ENCODE measurements around the gene PRSS50. TPM values are rescaled to one million over a fixed set of nuclear protein-coding genes. Genes with fewer than 3 reads are reported as not detected.

Gene PRSS50
- polyA plus RNA-seq, 1 of the 3 experiments (the other 2 are of a cell fraction) = not detected

DNA sequence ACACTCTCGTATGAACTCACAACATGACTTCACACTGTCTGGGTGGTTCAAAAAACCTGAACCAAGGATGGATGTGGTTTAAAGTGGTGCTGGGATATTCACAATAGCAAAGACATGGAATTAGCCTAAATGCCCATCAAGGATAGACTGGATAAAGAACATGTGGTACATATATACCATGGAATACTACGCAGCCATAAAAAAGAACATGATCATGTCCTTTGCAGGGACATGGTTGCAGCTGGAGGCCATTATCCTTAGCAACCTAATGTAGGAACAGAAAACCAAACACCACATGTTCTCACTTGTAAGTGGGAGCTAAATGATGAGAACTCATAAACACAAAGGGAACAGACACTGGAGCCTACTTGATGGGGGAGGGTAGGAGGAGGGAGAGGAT, 3.3 kb upstream of the PRSS50 start:
- Histone ChIP-seq H3K4me1 (ENCODE audit: control insufficient read depth in 1 of 2, insufficient read depth in 2 of 2, low read depth in 1 of 2, low read length in 1 of 2) (peaks cover 0 to 5% of the 10 kb centered on the region in 2 experiments; a peak in 2 of 4 replicates), H3K27ac (ENCODE audit: low read depth in 2 of 2, low read length in 1 of 2) (no peak overlapping the region), H3K9ac (no peak overlapping the region), H3K27me3 (ENCODE audit: insufficient read depth) (no peaks in the 10 kb centered on the region), H4K20me1 (ENCODE audit: insufficient read depth) (no peaks in the 10 kb centered on the region), H3K9me2 (no peaks in the 10 kb centered on the region), H3K79me2 (ENCODE audit: insufficient read depth) (no peaks in the 10 kb centered on the region), H3K4me2 (no peak overlapping the region), H3K9me3 (no peaks in the 10 kb centered on the region), H3K4me3 (ENCODE audit: low read depth in 2 of 2, low read length in 1 of 2) (no peak overlapping the region), H2AFZ (ENCODE audit: low read depth) (no peak overlapping the region), H3F3A (replicated peaks; ENCODE audit: insufficient read depth) (no peaks in the 10 kb centered on the region), H3K36me3 (replicated peaks in 1 of 2; ENCODE audit: control insufficient read depth in 1 of 2, insufficient read depth in 2 of 2, low read length in 1 of 2) (no peaks in the 10 kb centered on the region)
- TF ChIP-seq ELF1 (IDR thresholded peaks at IDR 0.05) (no peak), CHD2 (IDR thresholded peaks at IDR 0.05; ENCODE audit: low read length, partially characterized antibody) (no peak), SMC3 (IDR thresholded peaks at IDR 0.05; ENCODE audit: low read depth, low read length) (no peak), GABPA (IDR thresholded peaks at IDR 0.05; ENCODE audit: low read depth) (no peak), POLR2AphosphoS5 (IDR thresholded peaks at IDR 0.05; ENCODE audit: low read depth, low read length) (no peak), NFIC (IDR thresholded peaks at IDR 0.05; ENCODE audit: borderline replicate concordance) (no peak), EZH2phosphoT487 (IDR thresholded peaks at IDR 0.05; ENCODE audit: borderline replicate concordance, low read depth) (no peak), RFX5 (IDR thresholded peaks at IDR 0.05; ENCODE audit: low read length) (no peak), FOSL2 (IDR thresholded peaks at IDR 0.05; ENCODE audit: borderline replicate concordance, low read depth) (no peak), FOXM1 (IDR thresholded peaks at IDR 0.05; ENCODE audit: low read depth) (no peak)
- TF ChIP-seq, protein P1, sequence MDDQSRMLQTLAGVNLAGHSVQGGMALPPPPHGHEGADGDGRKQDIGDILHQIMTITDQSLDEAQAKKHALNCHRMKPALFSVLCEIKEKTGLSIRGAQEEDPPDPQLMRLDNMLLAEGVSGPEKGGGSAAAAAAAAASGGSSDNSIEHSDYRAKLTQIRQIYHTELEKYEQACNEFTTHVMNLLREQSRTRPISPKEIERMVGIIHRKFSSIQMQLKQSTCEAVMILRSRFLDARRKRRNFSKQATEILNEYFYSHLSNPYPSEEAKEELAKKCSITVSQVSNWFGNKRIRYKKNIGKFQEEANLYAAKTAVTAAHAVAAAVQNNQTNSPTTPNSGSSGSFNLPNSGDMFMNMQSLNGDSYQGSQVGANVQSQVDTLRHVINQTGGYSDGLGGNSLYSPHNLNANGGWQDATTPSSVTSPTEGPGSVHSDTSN (IDR thresholded peaks at IDR 0.05) = no peak
- TF ChIP-seq, protein P2, sequence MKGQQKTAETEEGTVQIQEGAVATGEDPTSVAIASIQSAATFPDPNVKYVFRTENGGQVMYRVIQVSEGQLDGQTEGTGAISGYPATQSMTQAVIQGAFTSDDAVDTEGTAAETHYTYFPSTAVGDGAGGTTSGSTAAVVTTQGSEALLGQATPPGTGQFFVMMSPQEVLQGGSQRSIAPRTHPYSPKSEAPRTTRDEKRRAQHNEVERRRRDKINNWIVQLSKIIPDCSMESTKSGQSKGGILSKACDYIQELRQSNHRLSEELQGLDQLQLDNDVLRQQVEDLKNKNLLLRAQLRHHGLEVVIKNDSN (IDR thresholded peaks at IDR 0.05; ENCODE audit: borderline replicate concordance, low read depth) = no peak
- TF ChIP-seq, protein P3, sequence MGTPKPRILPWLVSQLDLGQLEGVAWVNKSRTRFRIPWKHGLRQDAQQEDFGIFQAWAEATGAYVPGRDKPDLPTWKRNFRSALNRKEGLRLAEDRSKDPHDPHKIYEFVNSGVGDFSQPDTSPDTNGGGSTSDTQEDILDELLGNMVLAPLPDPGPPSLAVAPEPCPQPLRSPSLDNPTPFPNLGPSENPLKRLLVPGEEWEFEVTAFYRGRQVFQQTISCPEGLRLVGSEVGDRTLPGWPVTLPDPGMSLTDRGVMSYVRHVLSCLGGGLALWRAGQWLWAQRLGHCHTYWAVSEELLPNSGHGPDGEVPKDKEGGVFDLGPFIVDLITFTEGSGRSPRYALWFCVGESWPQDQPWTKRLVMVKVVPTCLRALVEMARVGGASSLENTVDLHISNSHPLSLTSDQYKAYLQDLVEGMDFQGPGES (IDR thresholded peaks at IDR 0.05; ENCODE audit: low read depth, low read length) = no peak
- TF ChIP-seq, protein P4, sequence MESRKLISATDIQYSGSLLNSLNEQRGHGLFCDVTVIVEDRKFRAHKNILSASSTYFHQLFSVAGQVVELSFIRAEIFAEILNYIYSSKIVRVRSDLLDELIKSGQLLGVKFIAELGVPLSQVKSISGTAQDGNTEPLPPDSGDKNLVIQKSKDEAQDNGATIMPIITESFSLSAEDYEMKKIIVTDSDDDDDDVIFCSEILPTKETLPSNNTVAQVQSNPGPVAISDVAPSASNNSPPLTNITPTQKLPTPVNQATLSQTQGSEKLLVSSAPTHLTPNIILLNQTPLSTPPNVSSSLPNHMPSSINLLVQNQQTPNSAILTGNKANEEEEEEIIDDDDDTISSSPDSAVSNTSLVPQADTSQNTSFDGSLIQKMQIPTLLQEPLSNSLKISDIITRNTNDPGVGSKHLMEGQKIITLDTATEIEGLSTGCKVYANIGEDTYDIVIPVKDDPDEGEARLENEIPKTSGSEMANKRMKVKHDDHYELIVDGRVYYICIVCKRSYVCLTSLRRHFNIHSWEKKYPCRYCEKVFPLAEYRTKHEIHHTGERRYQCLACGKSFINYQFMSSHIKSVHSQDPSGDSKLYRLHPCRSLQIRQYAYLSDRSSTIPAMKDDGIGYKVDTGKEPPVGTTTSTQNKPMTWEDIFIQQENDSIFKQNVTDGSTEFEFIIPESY (IDR thresholded peaks at IDR 0.05; ENCODE audit: borderline replicate concordance, low read depth) = no peak
- no peak for DNase-seq
- 71% methylated on average over 2 of the region's 2 CpGs for WGBS (ENCODE audit: low lambda C conversion rate)
- CTCF ChIA-PET = interaction anchor here (0.8 to 1.9 kb wide), 5 partner anchors 145 to 232 kb away, joined by 3 to 6 read pairs (median 3); no protein-coding TSS in a partner anchor
- POLR2A ChIA-PET = no interaction called here
